HFFc6 (cell line): Measurements from ENCODE around the gene ZAP70. TPM values are rescaled to one million over a fixed set of nuclear protein-coding genes. Genes with fewer than 3 reads are reported as not detected.
"Not testable (repeated sequence)": the region's sequence is repeated elsewhere in the genome, so short reads cannot be mapped to it uniquely, and the experiment has no call there.

Experiments used
- DNase-seq: peaks from one replicate; pipeline ENCODE4 v3.0.0-alpha.2; 2018
- H3K27ac Mint-ChIP-seq: 2 replicates; pipeline ENCODE4 v1.8.0; 2020; ENCODE audit warnings: mild to moderate bottlenecking, mixed read lengths
- H3K27me3 Mint-ChIP-seq: 2 replicates; pipeline ENCODE4 v1.8.0; 2021; ENCODE audit warnings: mild to moderate bottlenecking, moderate library complexity, mixed read lengths; ENCODE audit not compliant: insufficient read depth
- H3K36me3 Mint-ChIP-seq: 2 replicates; pipeline ENCODE4 v1.8.0; 2021; ENCODE audit warnings: low read depth, mixed read lengths
- H3K4me1 Mint-ChIP-seq: 2 replicates; pipeline ENCODE4 v1.8.0; 2020; ENCODE audit warnings: low read depth, mixed read lengths
- H3K4me3 Mint-ChIP-seq: 2 replicates; pipeline ENCODE4 v1.8.0; 2020; ENCODE audit warnings: mild to moderate bottlenecking, moderate library complexity, mixed read lengths
- H3K9me3 Mint-ChIP-seq: 2 replicates; pipeline ENCODE4 v1.8.0; 2020; ENCODE audit warnings: mild to moderate bottlenecking, mixed read lengths
- total RNA-seq, 6 experiments: library from RNA; stranded (reverse); fragmentation: NEBNext Ultra II Directional; extraction: Animal tissue kit (Norgen Biotek cat#: 25700); gene quantifications; 2 replicates in 1 of 6; 3 replicates in 5 of 6; pipeline ENCODE4 v1.2.3, GENCODE V29; 2021
- TF ChIP-seq, protein P1 (sequence below): fragments of 200-600 bp; sonication (generic); IDR thresholded peaks from 2 replicates; pipeline ENCODE4 v1.5.0; 2021; ENCODE audit warnings: antibody characterized with exemption, mild to moderate bottlenecking

The ZAP70 gene
- total RNA-seq, 6 experiments from 2014 or later, result not detected

DNA sequence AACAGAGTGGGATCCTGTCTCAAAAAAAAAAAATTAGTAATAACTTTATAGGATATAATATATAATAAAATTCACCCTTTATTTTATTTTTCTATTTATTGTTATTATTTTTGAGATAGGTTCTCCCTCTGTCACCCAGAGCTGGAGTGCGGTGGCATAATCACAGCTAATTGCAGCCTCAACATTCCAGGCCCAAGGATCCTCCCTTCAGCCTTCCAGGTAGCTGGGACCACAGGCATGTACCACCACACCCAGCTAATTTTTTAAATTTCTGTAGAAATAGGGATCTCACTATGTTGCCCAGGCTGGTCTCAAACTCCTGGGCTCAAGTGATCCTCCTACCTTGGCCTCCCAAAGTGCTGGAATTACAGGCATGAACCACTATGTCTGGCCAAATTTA, 42.9 kb upstream of the ZAP70 start:
- H3K27ac Mint-ChIP-seq, result no peak overlapping the region
- H3K27me3 Mint-ChIP-seq, result no peaks in the 10 kb centered on the region; the same call in none of the 2 replicates
- H3K4me3 Mint-ChIP-seq, result no peak overlapping the region
- TF ChIP-seq, protein P1, sequence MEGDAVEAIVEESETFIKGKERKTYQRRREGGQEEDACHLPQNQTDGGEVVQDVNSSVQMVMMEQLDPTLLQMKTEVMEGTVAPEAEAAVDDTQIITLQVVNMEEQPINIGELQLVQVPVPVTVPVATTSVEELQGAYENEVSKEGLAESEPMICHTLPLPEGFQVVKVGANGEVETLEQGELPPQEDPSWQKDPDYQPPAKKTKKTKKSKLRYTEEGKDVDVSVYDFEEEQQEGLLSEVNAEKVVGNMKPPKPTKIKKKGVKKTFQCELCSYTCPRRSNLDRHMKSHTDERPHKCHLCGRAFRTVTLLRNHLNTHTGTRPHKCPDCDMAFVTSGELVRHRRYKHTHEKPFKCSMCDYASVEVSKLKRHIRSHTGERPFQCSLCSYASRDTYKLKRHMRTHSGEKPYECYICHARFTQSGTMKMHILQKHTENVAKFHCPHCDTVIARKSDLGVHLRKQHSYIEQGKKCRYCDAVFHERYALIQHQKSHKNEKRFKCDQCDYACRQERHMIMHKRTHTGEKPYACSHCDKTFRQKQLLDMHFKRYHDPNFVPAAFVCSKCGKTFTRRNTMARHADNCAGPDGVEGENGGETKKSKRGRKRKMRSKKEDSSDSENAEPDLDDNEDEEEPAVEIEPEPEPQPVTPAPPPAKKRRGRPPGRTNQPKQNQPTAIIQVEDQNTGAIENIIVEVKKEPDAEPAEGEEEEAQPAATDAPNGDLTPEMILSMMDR, result no peak
- no peak for DNase-seq
- H3K36me3 Mint-ChIP-seq, result no peaks in the 10 kb centered on the region
- no peaks in the 10 kb centered on the region for H3K9me3 Mint-ChIP-seq
- peaks cover 6% of the 10 kb centered on the region; the same call in 1 of the 2 replicates for H3K4me1 Mint-ChIP-seq

DNA sequence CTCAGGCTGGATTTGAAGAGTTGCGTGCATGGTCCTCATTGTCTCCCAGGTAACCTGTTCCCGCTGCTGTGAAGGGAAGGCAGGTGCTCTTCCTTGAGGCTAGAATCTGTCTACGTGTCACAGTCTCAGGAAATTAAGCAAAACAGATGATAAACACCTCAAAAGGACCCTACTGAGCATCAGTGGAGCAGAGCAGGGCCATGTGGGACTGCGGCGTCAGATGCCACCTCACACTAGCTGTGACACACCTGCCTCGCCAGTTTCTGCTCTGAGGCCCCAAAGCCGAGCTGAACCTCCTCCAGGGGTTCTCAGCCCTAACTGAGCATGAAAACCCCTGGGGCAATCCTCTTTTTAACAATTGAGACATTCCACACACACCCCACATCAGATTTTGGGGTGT, 41.9 kb upstream of the ZAP70 start:
- no peak overlapping the region for H3K4me3 Mint-ChIP-seq
- H3K36me3 Mint-ChIP-seq, result no peaks in the 10 kb centered on the region
- H3K4me1 Mint-ChIP-seq, result peaks cover 6% of the 10 kb centered on the region; the same call in 1 of the 2 replicates
- H3K27ac Mint-ChIP-seq, result no peak overlapping the region
- no peaks in the 10 kb centered on the region; the same call in none of the 2 replicates for H3K27me3 Mint-ChIP-seq
- no peaks in the 10 kb centered on the region for H3K9me3 Mint-ChIP-seq
- no peak for DNase-seq
- TF ChIP-seq, protein P1, result no peak

DNA sequence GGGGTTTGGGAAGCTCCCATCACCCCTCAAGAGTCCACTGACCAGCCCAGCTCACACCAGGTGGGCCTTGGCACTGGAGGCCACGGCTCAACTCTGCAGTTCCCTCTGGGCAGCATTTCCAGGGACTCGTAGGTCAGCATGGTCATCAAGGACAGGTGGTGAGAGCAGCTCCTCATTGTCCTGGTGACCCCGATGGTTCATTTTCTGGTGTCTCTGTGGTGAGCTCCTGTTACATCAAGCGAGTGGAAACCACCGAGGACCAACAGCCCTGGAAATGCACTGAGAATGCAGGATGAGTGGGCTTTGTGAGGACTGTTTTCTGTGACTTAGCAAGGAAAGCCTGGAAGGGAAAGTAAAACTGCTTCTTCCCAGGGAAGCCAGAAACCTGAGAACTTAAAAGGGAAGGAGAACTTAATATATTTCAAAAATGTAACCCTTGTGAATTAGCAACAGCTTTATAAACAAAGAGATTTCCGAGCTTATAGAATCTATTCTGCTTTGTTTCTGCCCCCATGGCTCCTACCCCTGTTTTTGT, 40.7 kb upstream of the ZAP70 start:
- H3K27ac Mint-ChIP-seq, H3K9me3 Mint-ChIP-seq, DNase-seq, H3K4me1 Mint-ChIP-seq, H3K27me3 Mint-ChIP-seq, H3K4me3 Mint-ChIP-seq, H3K36me3 Mint-ChIP-seq: not testable (repeated sequence)

DNA sequence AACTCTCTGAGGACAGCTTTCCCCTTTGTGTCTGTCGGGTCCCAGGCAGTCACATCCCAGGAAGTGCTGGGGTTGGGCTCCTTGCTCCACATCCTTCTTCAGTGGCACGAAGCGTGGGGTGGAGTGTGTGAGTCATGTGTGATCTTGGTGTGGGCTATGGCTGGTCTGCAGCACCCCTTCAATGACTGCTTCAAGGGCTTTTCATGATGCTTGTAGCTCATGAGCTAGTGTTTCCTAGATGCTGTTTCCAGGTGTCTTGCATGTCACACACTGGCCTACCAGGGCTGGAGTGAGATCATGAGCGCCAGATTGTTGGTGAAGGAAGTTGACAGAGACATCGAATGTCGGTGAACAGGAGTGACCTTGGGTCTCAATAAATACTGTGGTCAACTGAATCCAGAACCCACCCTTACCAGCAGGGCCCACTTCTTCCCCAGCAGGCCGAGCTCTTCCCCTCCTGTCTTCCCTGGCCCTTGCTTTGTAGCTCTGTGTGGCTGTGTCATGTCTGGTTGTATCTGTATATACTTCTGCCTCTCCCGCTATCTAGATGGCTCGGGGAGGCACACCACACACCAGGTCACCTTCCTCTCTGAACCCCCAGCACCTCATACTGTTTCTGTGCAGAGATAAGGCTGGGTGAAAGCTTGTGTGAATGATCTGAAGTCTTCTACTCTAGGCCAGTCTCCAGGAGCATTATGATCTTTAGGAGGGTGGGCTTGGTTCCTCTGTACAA, 40.0 kb upstream of the ZAP70 start:
- DNase-seq, result no peak
- no peaks in the 10 kb centered on the region for H3K36me3 Mint-ChIP-seq
- no peaks in the 10 kb centered on the region for H3K9me3 Mint-ChIP-seq
- peaks cover 10% of the 10 kb centered on the region; the same call in 1 of the 2 replicates for H3K4me1 Mint-ChIP-seq
- TF ChIP-seq, protein P1, result no peak
- H3K27me3 Mint-ChIP-seq, result no peaks in the 10 kb centered on the region; the same call in 1 of the 2 replicates
- no peak overlapping the region for H3K4me3 Mint-ChIP-seq
- H3K27ac Mint-ChIP-seq, result no peak overlapping the region

DNA sequence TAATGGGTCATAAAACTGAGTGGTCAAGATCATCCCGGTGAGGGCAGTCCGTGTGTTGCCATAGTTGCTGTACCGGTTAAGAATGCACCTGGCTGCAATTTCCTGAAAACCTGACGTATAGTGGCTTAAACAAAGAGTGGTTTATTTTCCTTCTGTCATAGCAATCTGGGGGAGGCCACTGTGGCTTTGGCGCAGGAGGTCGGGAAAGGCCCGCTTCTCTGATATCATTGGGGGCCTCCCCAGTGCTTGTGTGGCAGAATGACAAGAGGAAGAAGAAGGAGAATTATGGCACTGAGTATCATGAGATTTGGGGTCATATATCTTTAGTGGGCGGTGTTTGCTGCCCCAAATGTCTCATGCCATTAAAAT, 39.5 kb upstream of the ZAP70 start:
- Mint-ChIP-seq H3K27ac (no peak overlapping the region), H3K9me3 (no peaks in the 10 kb centered on the region), H3K27me3 (no peaks in the 10 kb centered on the region; the same call in 1 of the 2 replicates), H3K4me3 (no peak overlapping the region), H3K4me1 (peaks cover 12% of the 10 kb centered on the region; the same call in 1 of the 2 replicates), H3K36me3 (no peaks in the 10 kb centered on the region)
- DNase-seq, result no peak
- TF ChIP-seq, protein P1, result no peak

DNA sequence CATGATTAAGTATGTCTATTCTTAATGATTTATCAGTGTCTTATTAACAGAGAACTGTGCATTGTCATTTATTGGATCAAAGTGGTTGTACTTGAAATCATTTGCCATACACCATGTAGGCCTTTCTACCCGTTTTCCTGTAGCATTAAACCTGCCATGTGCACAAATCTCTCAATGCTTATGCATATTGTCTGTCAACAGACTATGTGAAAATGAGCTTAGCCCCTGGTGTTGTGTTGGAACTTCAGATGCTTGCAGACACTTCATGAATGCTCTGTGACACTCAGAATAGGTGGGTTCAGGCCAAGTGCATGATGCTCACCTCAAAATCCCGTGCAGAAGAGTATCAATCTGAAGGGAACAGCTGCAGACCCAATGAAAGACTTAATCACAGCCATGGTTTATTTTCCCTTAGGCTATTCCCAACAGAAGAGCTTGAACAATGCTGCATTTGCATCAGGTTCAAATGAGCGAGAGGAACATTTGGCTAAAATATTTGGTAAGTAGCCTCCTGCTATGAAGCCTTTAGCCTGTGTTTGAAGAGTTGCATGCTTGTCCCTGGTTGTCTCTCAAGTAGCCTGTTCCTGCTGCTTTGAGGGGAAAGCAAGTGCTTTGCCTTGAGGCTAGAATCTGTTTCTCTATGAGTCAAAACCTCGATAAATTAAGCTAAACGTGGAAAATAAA, 37.8 kb upstream of the ZAP70 start:
- TF ChIP-seq, protein P1, result no peak
- DNase-seq, result no peak
- no peak overlapping the region for H3K4me3 Mint-ChIP-seq
- H3K27me3 Mint-ChIP-seq, result peaks cover 2% of the 10 kb centered on the region
- no peaks in the 10 kb centered on the region for H3K36me3 Mint-ChIP-seq
- peaks cover 12% of the 10 kb centered on the region; the same call in 1 of the 2 replicates for H3K4me1 Mint-ChIP-seq
- no peaks in the 10 kb centered on the region for H3K9me3 Mint-ChIP-seq
- H3K27ac Mint-ChIP-seq, result no peak overlapping the region
